GM06990 (cell line): ENCODE data around the gene TP53I11.

ENCODE experiments used
- DNase-seq: peaks from one replicate; pipeline ENCODE4 v3.0.0-alpha.2; 2011; ENCODE audit not compliant: insufficient read length; ENCODE audit errors: extremely low read depth
- H3K27me3 ChIP-seq: replicated peaks from 2 replicates; pipeline ENCODE4 v1.6.0; 2011; ENCODE audit warnings: low read length; ENCODE audit not compliant: control insufficient read depth, insufficient read depth
- H3K36me3 ChIP-seq: 2 replicates; pipeline ENCODE4 v1.5.1; 2011; ENCODE audit warnings: low read length; ENCODE audit not compliant: control insufficient read depth, insufficient read depth
- H3K4me3 ChIP-seq: replicated peaks from 2 replicates; pipeline ENCODE4 v1.5.1; 2011; ENCODE audit warnings: low read depth, mild to moderate bottlenecking, control low read depth, low read length
- CTCF ChIP-seq: IDR thresholded peaks from 2 replicates; pipeline ENCODE4 v1.5.1; 2011; ENCODE audit warnings: low read length, control low read depth, mild to moderate bottlenecking, inconsistent platforms; ENCODE audit not compliant: insufficient read depth, poor library complexity, severe bottlenecking

Gene TP53I11

GRCh38 chr11:44982496-44983062 lies 31.9 kb upstream of the TP53I11 start:
- DNase-seq, result no peak
- H3K36me3 ChIP-seq, result no peaks in the 10 kb centered on the region
- H3K27me3 ChIP-seq, result peaks cover 3% of the 10 kb centered on the region
- no peak for TF ChIP-seq CTCF
- no peak overlapping the region for H3K4me3 ChIP-seq

- Histone ChIP-seq H3K4me3 (no peak overlapping the region), H3K27me3 (peaks cover 2% of the 10 kb centered on the region), H3K36me3 (no peaks in the 10 kb centered on the region)
- DNase-seq, result no peak
- no peak for TF ChIP-seq CTCF
These were observed 30.1 kb upstream of the TP53I11 start for GRCh38 chr11:44980533-44981427.

GRCh38 chr11:44979543-44980399 lies 29.1 kb upstream of the TP53I11 start:
- no peak for DNase-seq
- no peak for TF ChIP-seq CTCF
- no peaks in the 10 kb centered on the region; the same call in none of the 2 replicates for H3K27me3 ChIP-seq
- H3K36me3 ChIP-seq, result no peaks in the 10 kb centered on the region
- H3K4me3 ChIP-seq, result no peak overlapping the region

GRCh38 chr11:44978961-44979331 lies 28.3 kb upstream of the TP53I11 start:
- no peak for DNase-seq
- H3K4me3 ChIP-seq, result no peak overlapping the region
- H3K27me3 ChIP-seq, result no peaks in the 10 kb centered on the region; the same call in none of the 2 replicates
- no peak for TF ChIP-seq CTCF
- no peaks in the 10 kb centered on the region for H3K36me3 ChIP-seq

- Histone ChIP-seq H3K4me3 (no peak overlapping the region), H3K36me3 (no peaks in the 10 kb centered on the region), H3K27me3 (no peaks in the 10 kb centered on the region; the same call in none of the 2 replicates)
- TF ChIP-seq CTCF, result no peak
- no peak for DNase-seq
These were observed 27.7 kb upstream of the TP53I11 start for GRCh38 chr11:44978274-44978960.
